ENCODE data around the gene OR10D3.

Gene OR10D3, protein sequence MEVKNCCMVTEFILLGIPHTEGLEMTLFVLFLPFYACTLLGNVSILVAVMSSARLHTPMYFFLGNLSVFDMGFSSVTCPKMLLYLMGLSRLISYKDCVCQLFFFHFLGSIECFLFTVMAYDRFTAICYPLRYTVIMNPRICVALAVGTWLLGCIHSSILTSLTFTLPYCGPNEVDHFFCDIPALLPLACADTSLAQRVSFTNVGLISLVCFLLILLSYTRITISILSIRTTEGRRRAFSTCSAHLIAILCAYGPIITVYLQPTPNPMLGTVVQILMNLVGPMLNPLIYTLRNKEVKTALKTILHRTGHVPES

DNA sequence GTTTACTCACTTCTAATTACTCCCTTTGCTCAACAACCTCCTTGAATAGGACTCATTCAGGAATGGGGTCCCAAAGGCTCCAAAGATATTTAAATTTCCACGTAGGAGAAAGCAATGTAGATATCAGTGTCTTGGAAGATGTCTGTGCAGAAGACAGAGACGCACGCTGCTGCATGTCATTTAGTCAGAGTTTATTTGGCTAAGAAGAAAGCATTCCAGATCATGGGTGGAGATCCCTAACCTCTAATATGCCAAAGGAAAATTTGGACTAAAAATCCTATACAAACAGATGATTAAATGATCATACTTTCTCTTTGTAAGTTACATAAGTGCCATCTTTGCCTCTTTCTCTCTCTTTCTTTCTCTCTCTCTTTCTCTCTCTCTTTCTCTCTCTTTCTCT is at the start of gene OR10D3:
TSS of gene OR10D3 (plus strand) at position 278 of the 400 bp plus-strand sequence. CDS start 1,925 bp downstream, outside the sequence.
- no peak within 1 kb of the TSS for H3K27ac ChIP-seq
- no peak for DNase-seq (ENCODE audit: low spot score)
- ChIA-PET CTCF (no interaction called here), POLR2A (ENCODE audit: low non-redundant PET) (no interaction called here)
- no peak for TF ChIP-seq CTCF (conservative IDR thresholded peaks at IDR 0.05; ENCODE audit: low read depth)

- no peak overlapping the region for H3K27ac ChIP-seq
- CTCF ChIA-PET: no interaction called here
- POLR2A ChIA-PET (ENCODE audit: low non-redundant PET): no interaction called here
- DNase-seq (ENCODE audit: low spot score): no peak
- no peak for TF ChIP-seq CTCF (conservative IDR thresholded peaks at IDR 0.05; ENCODE audit: low read depth)
These were observed 40.1 kb upstream of the OR10D3 start for GRCh38 chr11:124143034-124143433.

DNA sequence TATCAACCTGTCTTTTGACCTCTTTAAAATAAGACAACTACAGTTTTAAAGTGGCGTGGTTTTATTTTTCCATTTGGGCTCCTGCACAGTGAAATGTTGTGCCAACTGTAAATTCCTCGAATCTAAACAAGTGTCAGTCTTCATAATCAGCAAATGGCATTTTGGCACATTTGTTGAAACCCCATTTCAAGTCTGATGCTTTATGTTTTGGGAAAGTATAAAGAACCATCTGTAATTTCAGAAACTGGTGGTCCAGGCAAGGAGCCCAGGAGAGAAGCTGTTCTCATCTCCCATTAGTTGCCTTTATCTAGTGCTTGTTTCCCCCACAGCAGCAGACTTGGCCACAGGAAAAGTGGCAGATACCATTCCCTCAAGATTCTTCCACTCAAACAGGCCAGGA is 35.2 kb upstream of the OR10D3 start:
- no peak overlapping the region for H3K27ac ChIP-seq
- CTCF ChIA-PET: interaction anchor here (0.5 kb wide), 1 partner anchor 728 kb away, joined by 4 read pairs; no protein-coding TSS in a partner anchor
- no peak for DNase-seq (ENCODE audit: low spot score)
- POLR2A ChIA-PET (ENCODE audit: low non-redundant PET): no interaction called here
- TF ChIP-seq CTCF (conservative IDR thresholded peaks at IDR 0.05; ENCODE audit: low read depth): no peak

- no peak for DNase-seq (ENCODE audit: low spot score)
- H3K27ac ChIP-seq: no peak overlapping the region
- ChIA-PET POLR2A (ENCODE audit: low non-redundant PET) (no interaction called here), CTCF (no interaction called here)
- TF ChIP-seq CTCF (conservative IDR thresholded peaks at IDR 0.05; ENCODE audit: low read depth): no peak
These were observed 32.5 kb upstream of the OR10D3 start for GRCh38 chr11:124150684-124151083.

- no peak overlapping the region for H3K27ac ChIP-seq
- ChIA-PET POLR2A (ENCODE audit: low non-redundant PET) (no interaction called here), CTCF (no interaction called here)
- TF ChIP-seq CTCF (conservative IDR thresholded peaks at IDR 0.05; ENCODE audit: low read depth): no peak
- DNase-seq (ENCODE audit: low spot score): no peak
These were observed 30.3 kb upstream of the OR10D3 start for GRCh38 chr11:124152770-124153407.

DNA sequence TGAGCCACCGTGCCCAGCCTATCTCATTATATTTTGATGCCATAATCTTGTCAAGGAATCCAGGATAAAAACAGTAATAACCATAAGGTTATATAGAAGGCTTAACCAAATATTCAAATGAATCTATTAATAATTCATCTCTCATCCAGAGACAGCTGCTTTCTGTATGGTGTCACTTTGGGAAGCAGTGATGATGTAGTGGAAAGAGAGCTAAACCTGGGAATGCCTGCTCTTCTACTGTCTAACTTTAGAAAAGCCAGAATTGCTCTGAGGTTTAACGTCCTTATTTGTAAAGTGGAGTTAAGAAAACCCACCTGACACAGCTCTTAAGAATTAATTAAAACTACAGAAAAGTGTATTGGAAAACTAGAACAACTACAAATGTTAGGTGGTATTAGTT is 29.3 kb upstream of the OR10D3 start:
- DNase-seq (ENCODE audit: low spot score): no peak
- no peak for TF ChIP-seq CTCF (conservative IDR thresholded peaks at IDR 0.05; ENCODE audit: low read depth)
- no peak overlapping the region for H3K27ac ChIP-seq
- CTCF ChIA-PET: no interaction called here
- POLR2A ChIA-PET (ENCODE audit: low non-redundant PET): no interaction called here
